ENCODE measurements around the gene CES1.
"Not testable (repeated sequence)": the region's sequence is repeated elsewhere in the genome, so short reads cannot be mapped to it uniquely, and the experiment has no call there.

Gene CES1

GRCh38 chr16:55791512-55791911 lies 41.4 kb downstream of the CES1 start:
- not testable (repeated sequence) for H3K27me3 ChIP-seq (replicated peaks; ENCODE audit: control insufficient read depth, insufficient read depth, low read length); H3K4me3 ChIP-seq (replicated peaks; ENCODE audit: low read depth, low read length); DNase-seq (ENCODE audit: extremely low read depth, insufficient read length); H3K36me3 ChIP-seq (ENCODE audit: control insufficient read depth, insufficient read depth, low read length)

GRCh38 chr16:55790240-55790639 lies 42.7 kb downstream of the CES1 start:
- not testable (repeated sequence) for DNase-seq (ENCODE audit: extremely low read depth, insufficient read length); H3K36me3 ChIP-seq (ENCODE audit: control insufficient read depth, insufficient read depth, low read length); H3K27me3 ChIP-seq (replicated peaks; ENCODE audit: control insufficient read depth, insufficient read depth, low read length); H3K4me3 ChIP-seq (replicated peaks; ENCODE audit: low read depth, low read length)

- DNase-seq (ENCODE audit: extremely low read depth, insufficient read length); H3K4me3 ChIP-seq (replicated peaks; ENCODE audit: low read depth, low read length); H3K36me3 ChIP-seq (ENCODE audit: control insufficient read depth, insufficient read depth, low read length); H3K27me3 ChIP-seq (replicated peaks; ENCODE audit: control insufficient read depth, insufficient read depth, low read length): not testable (repeated sequence)
Observed at GRCh38 chr16:55782793-55783091, 50.2 kb downstream of the CES1 start.

GRCh38 chr16:55782091-55782792 lies 50.7 kb downstream of the CES1 start:
- not testable (repeated sequence) for DNase-seq (ENCODE audit: extremely low read depth, insufficient read length); H3K36me3 ChIP-seq (ENCODE audit: control insufficient read depth, insufficient read depth, low read length); H3K27me3 ChIP-seq (replicated peaks; ENCODE audit: control insufficient read depth, insufficient read depth, low read length); H3K4me3 ChIP-seq (replicated peaks; ENCODE audit: low read depth, low read length)

- H3K36me3 ChIP-seq (ENCODE audit: control insufficient read depth, insufficient read depth, low read length); H3K27me3 ChIP-seq (replicated peaks; ENCODE audit: control insufficient read depth, insufficient read depth, low read length); H3K4me3 ChIP-seq (replicated peaks; ENCODE audit: low read depth, low read length); DNase-seq (ENCODE audit: extremely low read depth, insufficient read length): not testable (repeated sequence)
Observed at GRCh38 chr16:55781456-55781855, 51.4 kb downstream of the CES1 start.

- not testable (repeated sequence) for H3K27me3 ChIP-seq (replicated peaks; ENCODE audit: control insufficient read depth, insufficient read depth, low read length); DNase-seq (ENCODE audit: extremely low read depth, insufficient read length); H3K36me3 ChIP-seq (ENCODE audit: control insufficient read depth, insufficient read depth, low read length); H3K4me3 ChIP-seq (replicated peaks; ENCODE audit: low read depth, low read length)
Observed at GRCh38 chr16:55780095-55780407, 52.8 kb downstream of the CES1 start.

- no peak for DNase-seq (ENCODE audit: extremely low read depth, insufficient read length)
- TF ChIP-seq CTCF (IDR thresholded peaks at IDR 0.05; ENCODE audit: insufficient read depth, low read length, poor library complexity, severe bottlenecking), result no peak
- H3K4me3 ChIP-seq (replicated peaks; ENCODE audit: low read depth, low read length), result no peak overlapping the region
- H3K27me3 ChIP-seq (replicated peaks; ENCODE audit: control insufficient read depth, insufficient read depth, low read length), result no peaks in the 10 kb centered on the region
- no peaks in the 10 kb centered on the region for H3K36me3 ChIP-seq (ENCODE audit: control insufficient read depth, insufficient read depth, low read length)
Observed at GRCh38 chr16:55779402-55780094, 53.3 kb downstream of the CES1 start.

- no peaks in the 10 kb centered on the region for H3K27me3 ChIP-seq (replicated peaks; ENCODE audit: control insufficient read depth, insufficient read depth, low read length)
- no peaks in the 10 kb centered on the region for H3K36me3 ChIP-seq (ENCODE audit: control insufficient read depth, insufficient read depth, low read length)
- TF ChIP-seq CTCF (IDR thresholded peaks at IDR 0.05; ENCODE audit: insufficient read depth, low read length, poor library complexity, severe bottlenecking), result no peak
- no peak for DNase-seq (ENCODE audit: extremely low read depth, insufficient read length)
- no peak overlapping the region for H3K4me3 ChIP-seq (replicated peaks; ENCODE audit: low read depth, low read length)
Observed at GRCh38 chr16:55778757-55779156, 54.1 kb downstream of the CES1 start.

- H3K4me3 ChIP-seq (replicated peaks; ENCODE audit: low read depth, low read length), result no peak overlapping the region
- no peaks in the 10 kb centered on the region for H3K27me3 ChIP-seq (replicated peaks; ENCODE audit: control insufficient read depth, insufficient read depth, low read length)
- DNase-seq (ENCODE audit: extremely low read depth, insufficient read length), result no peak
- no peaks in the 10 kb centered on the region for H3K36me3 ChIP-seq (ENCODE audit: control insufficient read depth, insufficient read depth, low read length)
- TF ChIP-seq CTCF (IDR thresholded peaks at IDR 0.05; ENCODE audit: insufficient read depth, low read length, poor library complexity, severe bottlenecking), result no peak
Observed at GRCh38 chr16:55775857-55776256, 57.0 kb downstream of the CES1 start.

Measured in GM06990 (cell line).